HuH-7 (cell line): ENCODE measurements around the gene FRRS1L.
"Not testable (repeated sequence)": the region's sequence is repeated elsewhere in the genome, so short reads cannot be mapped to it uniquely, and the experiment has no call there.

Experiments used
- DNase-seq: peaks from one replicate; pipeline ENCODE4 v3.0.0; 2011; ENCODE audit warnings: low spot score

The FRRS1L gene

DNA sequence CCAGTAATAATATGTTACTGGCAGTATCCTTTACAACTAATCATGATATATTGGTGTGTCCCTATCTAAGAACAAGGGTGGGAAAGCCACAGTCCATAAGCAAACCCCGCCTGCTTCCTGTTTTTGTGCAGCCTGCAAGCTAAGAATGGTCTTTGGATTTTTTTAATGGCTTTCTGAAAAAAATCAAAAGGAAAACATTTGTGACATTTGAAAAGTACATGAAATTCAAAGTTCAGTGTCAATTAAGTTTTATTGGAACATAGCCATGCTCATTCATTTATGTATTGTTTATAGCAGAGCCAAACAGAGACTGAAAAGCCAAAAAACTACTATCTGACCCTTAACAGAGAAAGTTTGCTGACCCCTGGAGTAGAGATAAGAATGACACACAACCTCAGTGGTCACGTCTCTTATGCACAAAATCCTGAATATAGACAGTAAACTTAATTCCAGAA, 34.5 kb downstream of the FRRS1L start:
- no peak for DNase-seq

DNA sequence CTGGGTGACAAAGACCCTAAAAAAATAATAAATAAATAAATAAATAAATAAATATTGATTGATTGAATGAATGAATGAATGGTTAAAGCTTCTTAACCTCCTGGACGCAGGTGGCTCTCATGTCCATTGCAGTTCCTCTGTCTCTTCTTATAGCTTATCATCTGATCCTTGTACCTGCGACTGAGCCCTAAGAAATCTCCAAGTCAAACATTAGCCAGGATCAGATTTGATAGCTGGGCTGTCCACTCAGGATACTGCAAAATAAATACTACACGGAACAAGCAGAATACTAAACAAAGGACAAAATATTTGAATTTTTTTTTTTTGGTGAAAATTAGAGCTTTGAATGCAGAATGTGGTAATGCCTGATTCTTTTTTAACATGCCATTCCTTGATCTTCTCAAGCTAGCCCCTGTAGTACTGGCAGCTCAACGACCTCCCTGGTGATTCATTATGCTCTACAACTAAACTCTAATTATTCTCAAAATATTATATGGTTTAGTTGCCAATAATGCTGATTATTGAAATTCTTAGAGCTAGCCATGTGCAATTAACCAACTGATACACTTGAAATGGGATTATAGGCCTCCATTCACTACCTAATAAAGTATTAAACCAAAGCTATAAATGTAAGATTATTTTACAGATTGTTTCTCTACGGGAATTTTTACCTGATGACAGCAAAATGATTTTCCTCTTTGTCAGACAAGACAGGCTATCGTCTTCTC, 37.4 kb downstream of the FRRS1L start:
- DNase-seq: no peak

DNA sequence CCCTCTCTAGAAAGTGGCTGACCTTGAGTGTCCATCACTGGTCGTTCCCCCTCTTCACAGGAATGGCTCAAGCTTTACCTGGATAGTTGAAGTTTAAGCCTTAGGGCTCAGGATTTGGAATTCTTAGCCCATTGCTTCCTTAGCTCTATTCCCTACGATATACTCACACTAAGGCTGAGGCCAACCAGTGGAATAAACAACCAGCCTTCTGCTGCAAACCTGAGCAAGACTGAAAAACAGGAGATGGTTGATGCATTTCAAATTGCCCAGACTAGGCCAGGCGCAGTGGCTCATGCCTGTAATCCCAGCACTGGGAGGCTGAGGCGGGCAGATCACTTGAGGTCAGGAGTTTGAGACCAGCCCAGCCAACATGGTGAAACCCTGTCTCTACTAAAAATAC, 40.4 kb downstream of the FRRS1L start:
- DNase-seq: not testable (repeated sequence)

DNA sequence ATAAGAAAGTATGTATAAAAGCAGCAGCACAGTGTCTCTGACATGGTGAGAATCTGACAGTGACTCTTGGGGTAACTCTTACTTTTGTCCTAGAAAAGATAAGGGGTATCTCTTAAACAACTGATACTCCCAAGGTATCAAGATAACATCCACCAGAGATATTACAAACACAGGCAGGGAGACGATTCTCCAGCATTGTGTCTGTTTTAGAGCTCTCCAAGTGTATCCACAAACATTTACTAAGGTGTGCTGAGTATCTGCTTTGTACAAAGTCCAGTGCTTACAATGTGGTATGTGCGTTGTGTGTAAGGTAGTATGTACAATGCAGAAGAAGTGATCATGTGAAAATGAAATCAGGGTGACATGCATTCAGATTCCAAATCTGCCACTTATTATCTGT, 42.9 kb downstream of the FRRS1L start:
- no peak for DNase-seq

DNA sequence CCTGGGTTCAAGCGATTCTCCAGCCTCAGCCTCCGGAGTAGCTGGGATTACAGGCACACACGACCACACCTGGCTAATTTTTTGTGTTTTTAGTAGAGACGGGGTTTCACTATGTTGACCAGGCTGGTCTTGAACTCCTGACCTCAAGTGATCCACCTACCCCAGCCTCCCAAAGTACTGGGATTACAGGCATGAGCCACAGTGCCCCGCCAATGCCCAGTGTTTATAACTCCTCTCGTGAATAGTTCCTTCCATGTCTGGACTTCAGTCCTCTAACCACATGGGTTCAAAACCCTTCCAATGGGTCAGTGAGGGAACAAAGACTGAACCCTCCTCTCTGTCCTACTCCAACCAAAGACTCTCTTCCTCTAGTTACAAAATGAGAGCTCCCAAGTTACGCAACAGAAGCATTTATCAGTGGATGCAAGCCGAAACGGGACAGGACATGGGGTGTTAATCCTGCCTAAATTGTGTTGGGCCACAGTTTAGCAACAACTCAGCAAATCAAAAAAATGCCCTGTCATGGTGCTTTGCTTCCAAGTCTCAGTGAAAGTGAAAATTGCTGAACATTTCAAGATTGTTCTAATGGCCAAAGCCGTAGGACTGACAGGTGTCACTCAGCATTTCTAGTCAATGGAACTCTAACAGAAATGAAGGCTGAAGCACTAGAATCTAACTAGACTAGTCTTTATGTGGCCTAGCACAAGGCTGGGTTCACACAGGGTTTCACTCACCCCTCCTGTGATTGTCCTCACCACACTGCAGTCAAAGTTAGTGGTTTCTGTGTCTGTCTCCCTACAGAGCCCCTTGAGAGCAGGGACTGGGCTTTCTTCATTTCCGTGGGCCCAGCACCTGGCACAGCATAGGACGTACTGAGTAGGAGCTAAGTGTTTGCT, 44.1 kb downstream of the FRRS1L start:
- no peak for DNase-seq

DNA sequence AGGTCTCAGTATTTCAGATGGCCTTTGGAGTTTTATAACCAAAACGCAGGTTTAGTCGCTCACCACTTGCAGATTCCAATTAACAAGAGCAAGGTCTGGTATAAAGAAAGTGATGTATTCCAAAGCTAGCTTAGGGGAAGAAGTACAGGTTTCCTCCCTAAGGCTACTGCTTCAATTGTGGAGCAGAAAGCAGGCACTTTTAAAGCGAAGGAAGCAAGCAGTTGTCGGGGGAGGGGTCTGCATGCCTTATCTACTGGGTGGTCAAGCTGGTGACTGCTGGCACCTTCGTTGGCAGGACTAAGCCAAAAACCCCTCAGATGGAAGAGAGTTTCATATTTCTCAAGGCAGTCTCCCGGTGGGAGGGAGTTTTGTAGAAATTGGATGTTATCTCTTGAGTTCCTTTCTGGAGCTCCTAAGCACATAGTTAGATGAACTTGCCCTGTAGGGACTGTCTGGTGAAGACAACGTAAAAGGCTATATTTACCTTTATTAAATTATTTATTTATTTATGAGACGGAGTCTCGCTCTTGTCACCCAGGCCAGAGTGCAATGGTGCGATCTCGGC, 45.7 kb downstream of the FRRS1L start:
- DNase-seq: no peak

DNA sequence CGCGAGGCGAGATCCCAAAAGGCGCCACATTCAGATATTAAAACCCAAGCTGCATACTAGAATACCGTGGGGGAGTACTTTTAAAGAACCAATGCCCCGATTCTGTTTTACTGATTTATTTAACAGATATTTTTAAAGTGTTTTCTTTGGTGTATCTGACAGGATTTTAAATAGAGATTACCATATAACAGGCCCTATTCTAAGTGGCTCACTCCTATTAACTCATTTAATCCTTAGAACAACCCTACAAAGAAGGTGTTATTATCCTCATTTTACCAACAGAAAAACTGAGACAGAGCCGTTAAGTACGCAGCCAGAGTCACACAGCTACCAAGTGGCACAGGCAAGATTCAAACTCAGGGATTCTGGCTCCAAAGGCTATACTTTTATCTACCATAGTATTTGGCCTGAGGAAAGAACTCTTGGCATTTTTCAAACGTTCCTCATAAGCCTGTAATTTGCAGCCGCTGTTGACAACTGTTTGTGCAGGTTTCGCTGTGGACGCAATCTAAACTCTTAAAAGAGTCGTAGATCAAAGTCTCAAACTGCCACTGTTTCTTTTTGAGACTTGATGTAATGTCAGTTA, 46.8 kb downstream of the FRRS1L start:
- DNase-seq: no peak

DNA sequence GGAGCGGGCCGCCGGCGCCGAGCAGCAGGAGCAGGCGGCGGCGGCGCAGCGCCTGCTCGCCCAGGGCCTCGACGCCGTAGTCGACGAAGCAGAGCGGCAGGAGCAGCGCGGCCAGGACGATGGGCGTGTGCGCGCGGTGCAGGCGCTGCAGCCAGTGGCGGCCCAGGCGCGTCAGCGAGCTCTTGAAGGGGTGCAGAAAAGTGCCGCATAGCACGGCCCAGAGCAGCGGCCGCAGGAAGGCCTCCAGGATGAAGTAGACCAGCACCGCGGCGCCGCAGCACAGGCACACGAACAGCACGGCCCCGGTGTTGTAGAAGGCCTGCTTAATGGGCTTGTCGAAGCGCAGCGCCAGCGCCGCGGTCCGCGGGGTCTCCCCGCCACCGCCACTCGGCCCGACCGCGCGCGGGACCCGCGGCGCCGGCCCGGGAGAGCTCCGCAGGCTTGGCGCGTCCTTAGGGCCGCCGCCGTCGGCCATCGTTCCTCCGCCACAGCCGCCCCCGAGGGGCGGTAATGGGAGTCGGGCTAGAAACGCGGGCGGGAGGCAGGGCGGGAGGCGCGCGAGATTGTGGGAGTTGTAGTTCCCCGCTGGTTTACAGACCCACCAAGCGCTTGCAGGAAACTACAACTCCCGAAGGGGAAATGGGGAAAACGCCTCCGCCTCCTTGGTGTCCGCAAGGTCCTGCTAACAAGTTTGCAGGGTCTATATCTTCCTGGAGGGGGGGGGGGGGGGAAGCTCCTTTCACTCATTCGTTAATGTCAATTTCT, 47.4 kb downstream of the FRRS1L start, which contains the start of gene TMEM245:
Gene TMEM245, minus strand, starts transcription at position 509 of the 765 bp plus-strand sequence. Its CDS starts 34 bp downstream, at position 475.
- DNase-seq: peak; percentile 86

DNA sequence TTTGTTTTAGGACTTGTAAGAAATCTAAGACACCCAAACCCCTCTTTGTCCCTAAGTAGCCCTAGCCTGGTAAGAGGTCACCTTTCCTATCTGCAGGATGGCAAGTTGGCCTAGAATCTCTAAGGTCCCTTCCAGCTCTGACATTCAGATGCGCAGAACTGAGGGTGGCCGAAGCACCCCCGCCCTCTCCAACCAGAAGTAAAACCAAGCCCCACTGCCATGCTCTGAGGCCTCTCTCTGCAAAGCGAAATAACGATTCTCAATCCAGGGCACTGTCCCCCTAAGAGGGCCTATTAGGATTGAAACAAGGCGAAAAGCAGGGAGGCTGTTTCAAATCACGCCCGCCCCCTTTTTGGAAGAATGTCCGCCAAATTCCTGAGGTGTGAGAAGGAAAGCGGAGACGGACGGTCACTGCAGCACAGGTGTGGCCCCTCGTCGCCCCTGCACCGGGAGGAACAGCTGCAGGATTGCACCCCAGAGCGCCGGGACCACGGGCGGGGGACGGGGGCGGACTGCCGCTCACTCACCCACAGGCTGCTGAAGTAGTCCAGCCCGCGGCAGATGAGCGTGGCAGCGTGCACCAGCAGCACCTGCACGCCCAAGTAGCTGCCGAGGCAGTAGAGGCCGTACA, 48.1 kb downstream of the FRRS1L start:
- no peak for DNase-seq

DNA sequence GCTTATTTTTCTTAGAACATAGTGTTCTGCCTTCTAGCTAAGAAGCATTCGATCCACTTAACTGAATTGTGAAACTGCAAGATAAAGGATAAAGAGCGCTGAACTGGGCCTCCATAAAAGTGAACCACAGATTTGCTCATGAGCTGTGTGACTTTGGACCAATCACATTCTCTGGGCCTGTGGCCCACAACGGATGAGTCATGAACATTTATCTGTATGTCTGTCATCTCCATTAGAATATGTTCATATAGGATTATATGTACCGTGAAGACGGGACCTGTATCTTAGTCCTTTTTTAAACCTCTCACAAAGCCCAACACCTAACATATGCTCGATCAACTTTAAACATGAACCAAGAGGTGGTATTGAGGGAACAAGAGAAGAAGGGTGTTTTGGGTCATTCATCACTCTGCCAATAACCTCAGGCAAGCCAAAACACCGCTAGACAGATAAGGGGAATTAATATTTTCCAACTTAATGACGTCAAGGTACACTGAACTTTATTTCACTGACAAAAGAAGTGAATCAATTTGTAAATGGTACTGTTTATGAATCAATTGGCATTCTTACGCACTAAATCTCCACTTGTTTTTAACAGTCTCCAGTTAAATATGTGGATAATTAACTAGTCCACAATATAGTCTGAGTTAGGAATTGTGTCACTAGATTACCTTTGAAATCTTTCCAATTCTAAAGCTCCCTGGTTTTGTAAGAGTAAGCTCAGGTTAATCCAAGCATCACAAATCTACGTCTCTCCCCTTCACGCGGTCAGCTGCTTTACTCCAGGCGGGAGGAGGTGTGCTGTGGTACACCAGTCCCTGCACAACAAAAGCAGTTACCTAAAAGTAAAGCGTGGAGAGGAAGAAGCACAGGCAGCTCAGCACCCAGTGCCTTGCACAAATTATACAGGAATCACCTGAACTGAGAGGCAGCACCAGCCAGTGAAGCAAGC, 48.9 kb downstream of the FRRS1L start:
- peak; percentile 52 for DNase-seq

DNA sequence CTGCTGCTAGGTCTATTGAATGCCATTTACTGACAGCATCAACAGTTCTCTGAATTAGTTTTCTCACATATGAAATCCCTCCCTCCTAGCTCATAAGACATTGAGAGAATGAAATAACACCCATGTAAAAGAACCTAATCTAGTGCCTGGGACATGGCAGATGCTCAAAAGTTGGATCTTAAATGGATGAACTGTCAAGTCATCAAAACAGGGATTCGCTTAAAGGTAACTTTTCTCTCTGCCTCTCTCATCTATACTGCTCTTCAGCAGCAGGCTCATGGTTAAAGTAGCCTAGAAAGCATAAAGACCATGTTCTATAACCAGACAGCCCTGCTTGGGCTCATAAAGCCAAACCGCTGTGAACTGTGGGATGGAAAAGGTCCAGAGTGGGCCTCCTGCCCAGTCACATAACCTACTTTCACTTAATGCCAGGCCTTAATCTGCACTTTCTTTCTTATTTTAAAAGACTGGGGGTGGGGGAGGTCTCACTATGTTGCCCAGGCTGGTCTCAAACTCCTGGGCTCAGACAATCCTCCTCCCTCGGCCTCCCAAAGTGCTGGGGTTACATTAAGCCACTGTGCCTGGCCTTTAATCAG, 51.0 kb downstream of the FRRS1L start:
- no peak for DNase-seq

DNA sequence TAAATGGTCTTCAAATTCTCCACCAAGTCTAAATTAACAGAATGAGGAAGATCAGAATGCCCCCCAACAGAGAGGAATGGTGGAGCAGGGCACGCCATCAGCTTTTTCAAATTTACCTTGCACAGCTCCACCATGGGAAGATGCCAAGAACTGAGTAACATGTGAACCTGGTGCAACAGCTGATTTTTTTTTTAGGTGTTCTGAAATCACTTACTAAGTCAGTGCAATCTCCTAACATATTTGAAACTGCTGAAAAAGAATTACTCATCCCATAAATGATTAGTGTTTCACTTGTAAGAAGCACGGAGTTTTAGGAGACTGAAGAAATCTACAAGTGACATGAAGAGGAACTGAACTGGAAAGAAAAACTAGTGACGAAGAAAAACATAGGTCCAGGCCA, 52.4 kb downstream of the FRRS1L start:
- no peak for DNase-seq

DNA sequence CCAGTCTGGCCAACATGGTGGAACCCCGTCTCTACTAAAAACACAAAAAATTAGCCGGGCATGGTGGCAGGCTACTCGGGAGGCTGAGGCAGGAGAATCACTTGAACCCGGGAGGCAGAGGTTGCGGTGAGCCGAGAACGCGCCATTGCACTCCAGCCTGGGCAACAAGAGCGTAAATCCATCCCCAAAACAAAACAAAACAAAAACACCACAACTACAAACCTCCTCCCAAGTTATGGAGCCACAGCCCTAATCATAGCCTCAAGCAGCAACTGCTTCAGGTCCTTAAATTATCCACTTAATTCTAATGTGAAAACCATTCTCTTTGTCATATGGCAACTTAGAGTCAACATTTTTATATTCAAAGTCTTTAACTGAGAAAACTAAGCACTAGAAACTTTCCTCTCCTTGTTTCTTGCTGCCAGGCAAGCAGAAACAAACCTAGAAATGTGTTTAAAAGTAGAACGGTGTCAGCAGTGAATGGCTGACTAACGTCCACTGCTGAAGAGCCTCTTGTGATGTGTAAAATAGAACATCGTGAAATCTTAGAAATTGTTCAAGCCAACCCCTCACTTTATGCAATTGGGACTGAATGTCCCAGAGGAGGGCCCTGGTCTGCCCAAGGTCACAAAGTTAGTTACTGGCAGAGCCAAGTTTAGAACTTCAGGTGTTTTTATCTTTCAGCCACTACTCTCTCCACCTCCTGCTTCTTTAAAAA, 53.0 kb downstream of the FRRS1L start:
- DNase-seq: no peak

DNA sequence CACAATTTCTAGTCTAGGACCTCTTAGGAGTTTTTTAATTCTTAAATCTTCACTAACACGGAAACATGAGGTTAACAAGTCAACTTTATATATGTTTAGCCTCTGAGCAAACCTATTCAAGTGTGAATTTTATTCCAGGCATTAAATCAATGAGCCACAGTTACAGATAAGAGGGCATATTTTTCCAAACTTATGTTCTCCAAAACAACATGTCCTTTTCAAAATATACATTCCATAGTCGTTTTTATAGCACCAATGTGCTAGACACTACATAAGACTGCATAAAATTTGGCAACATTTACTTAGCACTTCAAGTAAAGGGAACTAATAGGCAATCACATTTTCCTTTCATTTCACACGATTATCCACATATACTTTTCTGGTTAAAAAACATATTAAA, 53.8 kb downstream of the FRRS1L start:
- DNase-seq: no peak

DNA sequence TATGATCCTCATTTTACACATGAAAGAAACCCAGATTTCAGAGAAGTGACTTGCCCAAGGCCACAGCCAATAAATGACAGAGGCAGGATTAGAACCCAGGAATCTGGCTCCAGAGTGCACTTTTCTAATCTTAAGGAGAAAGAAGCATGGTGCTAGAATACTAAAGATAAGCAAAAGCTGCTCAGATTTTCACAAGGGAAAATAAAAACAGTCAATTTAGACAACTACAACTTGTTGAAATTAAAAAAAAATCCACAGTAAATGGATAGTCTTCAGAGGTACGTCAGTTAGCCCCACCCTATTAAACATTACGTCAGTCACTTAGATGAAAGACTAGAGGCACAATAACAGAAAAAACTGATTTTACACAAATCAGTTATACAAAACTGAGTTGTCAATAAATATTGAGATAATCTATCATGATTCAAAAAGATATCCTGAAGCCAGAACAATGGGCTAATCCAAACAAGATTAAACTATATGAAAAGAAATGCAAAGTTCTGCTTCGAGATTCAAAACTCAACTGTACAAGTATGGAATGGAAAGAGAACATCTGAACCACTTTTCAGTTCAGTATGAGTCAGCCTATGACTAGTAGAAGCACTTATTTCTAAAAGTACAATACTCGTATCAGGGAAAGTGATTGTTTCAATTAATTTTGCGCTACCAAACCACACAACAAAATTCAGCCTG, 56.6 kb downstream of the FRRS1L start:
- no peak for DNase-seq

DNA sequence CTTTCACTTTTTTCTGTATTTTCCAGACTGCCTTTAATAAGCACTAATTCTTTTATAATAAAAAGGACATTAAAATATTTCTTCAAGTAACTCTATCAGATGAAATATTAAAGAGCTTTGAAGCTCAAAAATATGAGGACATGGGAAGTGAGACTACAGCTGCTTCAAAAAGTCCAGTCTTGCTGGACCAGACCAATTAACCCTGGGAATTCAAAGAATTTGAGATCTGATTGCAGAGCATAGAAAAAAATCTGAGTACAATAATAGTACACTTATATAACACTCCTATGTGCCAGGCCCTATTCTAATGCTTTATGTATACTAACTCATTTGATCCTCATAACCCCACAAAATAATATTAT, 57.1 kb downstream of the FRRS1L start:
- DNase-seq: no peak

DNA sequence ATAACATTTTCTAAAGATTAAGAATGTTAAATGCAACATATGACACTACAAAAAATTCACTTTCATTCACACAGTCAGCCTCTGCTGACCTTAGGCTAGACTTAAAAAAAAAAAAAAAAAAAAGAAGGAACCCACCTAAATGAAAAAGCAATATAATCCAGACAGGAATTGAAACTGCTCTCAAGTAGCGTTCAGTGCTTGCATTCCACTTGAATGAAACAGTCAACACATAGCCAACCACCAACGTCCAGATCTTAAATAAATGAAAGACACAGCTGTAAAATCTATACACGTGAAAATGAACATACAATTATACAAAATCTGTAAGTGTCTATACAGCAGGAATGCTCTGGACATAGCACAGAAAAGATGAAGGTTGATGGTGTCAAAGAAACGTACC, 58.7 kb downstream of the FRRS1L start:
- no peak for DNase-seq
